WTC11 (cell line): Measurements from ENCODE around the gene SPINK6. TPM values are rescaled to one million over a fixed set of nuclear protein-coding genes. Genes with fewer than 3 reads are reported as not detected.

Source experiments
- ATAC-seq: fragments of 200-7000 bp; cut with Tn5 transposase; 2 replicates; pipeline ENCODE4 v1.10.0; 2021; ENCODE audit warnings: mild to moderate bottlenecking, moderate library complexity
- Bru-seq: library from RNA; stranded (reverse); fragments of 400-500 nt; gene quantifications from one replicate; lab custom pipeline; 2021; lab: Mats Ljungman, UMichigan
- CTCF ChIA-PET: fragments of 300-600 bp; sonication (Branson Sonifier 250); formaldehyde crosslinking; loops from one replicate; lab custom pipeline; 2021; ENCODE audit warnings: antibody characterized with exemption; lab: Charles Lee
- POLR2A ChIA-PET: fragments of 350-600 bp; sonication (Branson Sonifier 250); formaldehyde crosslinking; loops from one replicate; lab custom pipeline; 2021; ENCODE audit warnings: antibody characterized with exemption; lab: Charles Lee
- DNase-seq: peaks from one replicate; pipeline ENCODE4 v3.0.0; 2021; ENCODE audit warnings: low spot score
- H3K27ac Mint-ChIP-seq: 2 replicates; pipeline ENCODE4 v1.8.0; 2021; ENCODE audit warnings: mixed read lengths
- H3K27me3 Mint-ChIP-seq: 2 replicates; pipeline ENCODE4 v1.8.0; 2021; ENCODE audit warnings: low read depth, mild to moderate bottlenecking, moderate library complexity, mixed read lengths
- H3K36me3 Mint-ChIP-seq: 2 replicates; pipeline ENCODE4 v1.8.0; 2021; ENCODE audit warnings: mixed read lengths
- H3K4me1 Mint-ChIP-seq: 2 replicates; pipeline ENCODE4 v1.8.0; 2022; ENCODE audit warnings: mixed read lengths
- H3K4me3 Mint-ChIP-seq: 2 replicates; pipeline ENCODE4 v1.8.0; 2021; ENCODE audit warnings: mild to moderate bottlenecking, moderate library complexity, mixed read lengths
- H3K9me3 Mint-ChIP-seq: 2 replicates; pipeline ENCODE4 v1.8.0; 2021; ENCODE audit warnings: mixed read lengths
- AFF4 ChIP-seq: sonication (generic); formaldehyde crosslinking; IDR thresholded peaks from 2 replicates; pipeline ENCODE4 v1.8.1; 2023; ENCODE audit warnings: mild to moderate bottlenecking, missing genetic modification reagents, borderline replicate concordance
- CREB1 ChIP-seq: sonication (generic); formaldehyde crosslinking; IDR thresholded peaks from 2 replicates; pipeline ENCODE4 v1.8.0; 2023; ENCODE audit warnings: mild to moderate bottlenecking, missing genetic modification reagents
- CREM ChIP-seq: sonication (generic); formaldehyde crosslinking; IDR thresholded peaks from 2 replicates; pipeline ENCODE4 v1.8.1; 2022; ENCODE audit warnings: mild to moderate bottlenecking, missing genetic modification reagents, moderate library complexity
- ELF4 ChIP-seq: sonication (generic); formaldehyde crosslinking; IDR thresholded peaks from 2 replicates; pipeline ENCODE4 v1.8.1; 2022; ENCODE audit warnings: low read depth, mild to moderate bottlenecking, moderate library complexity, missing genetic modification reagents
- ESRRA ChIP-seq: sonication (generic); formaldehyde crosslinking; IDR thresholded peaks from 2 replicates; pipeline ENCODE4 v1.8.1; 2022; ENCODE audit warnings: mild to moderate bottlenecking, missing genetic modification reagents, borderline replicate concordance
- ETV6 ChIP-seq: sonication (generic); formaldehyde crosslinking; IDR thresholded peaks from 2 replicates; pipeline ENCODE4 v1.8.1; 2022; ENCODE audit warnings: mild to moderate bottlenecking, missing genetic modification reagents
- FOXP1 ChIP-seq: sonication (generic); formaldehyde crosslinking; IDR thresholded peaks from 2 replicates; pipeline ENCODE4 v1.8.0; 2022; ENCODE audit warnings: missing genetic modification reagents, mild to moderate bottlenecking, moderate library complexity, borderline replicate concordance
- GRHL2 ChIP-seq: fragments of 250-450 bp; sonication (Bioruptor Pico); IDR thresholded peaks from 2 replicates; pipeline ENCODE4 v1.8.0; 2022; ENCODE audit warnings: mild to moderate bottlenecking, moderate library complexity; ENCODE audit not compliant: insufficient replicate concordance, severe bottlenecking
- HMGA2 ChIP-seq: fragments of 250-450 bp; sonication (Bioruptor Pico); IDR thresholded peaks from 2 replicates; pipeline ENCODE4 v1.4.0; 2021; ENCODE audit warnings: mild to moderate bottlenecking, moderate library complexity
- MLX ChIP-seq: sonication (generic); formaldehyde crosslinking; IDR thresholded peaks from 2 replicates; pipeline ENCODE4 v1.8.1; 2023; ENCODE audit warnings: mild to moderate bottlenecking, missing genetic modification reagents, moderate library complexity
- NFATC4 ChIP-seq: fragments of 250-450 bp; sonication (Bioruptor Pico); IDR thresholded peaks from 2 replicates; pipeline ENCODE4 v1.9.0; 2021; ENCODE audit warnings: mild to moderate bottlenecking
- OVOL2 ChIP-seq: fragments of 250-450 bp; sonication (Bioruptor Pico); IDR thresholded peaks from 2 replicates; pipeline ENCODE4 v1.9.0; 2021; ENCODE audit warnings: mild to moderate bottlenecking, borderline replicate concordance
- TEAD1 ChIP-seq: sonication (generic); formaldehyde crosslinking; IDR thresholded peaks from 2 replicates; pipeline ENCODE4 v1.8.0; 2022; ENCODE audit warnings: mild to moderate bottlenecking, missing genetic modification reagents
- TEAD4 ChIP-seq: sonication (generic); formaldehyde crosslinking; IDR thresholded peaks from 2 replicates; pipeline ENCODE4 v1.8.0; 2022; ENCODE audit warnings: mild to moderate bottlenecking, missing genetic modification reagents
- ZBTB21 ChIP-seq: sonication (generic); formaldehyde crosslinking; IDR thresholded peaks from 2 replicates; pipeline ENCODE4 v1.8.1; 2023; ENCODE audit warnings: mild to moderate bottlenecking, missing genetic modification reagents, borderline replicate concordance
- ZNF121 ChIP-seq: sonication (generic); formaldehyde crosslinking; IDR thresholded peaks from 2 replicates; pipeline ENCODE4 v1.8.0; 2023; ENCODE audit warnings: missing genetic modification reagents
- ZNF317 ChIP-seq: sonication (generic); formaldehyde crosslinking; IDR thresholded peaks from 2 replicates; pipeline ENCODE4 v1.8.1; 2023; ENCODE audit warnings: low read depth, mild to moderate bottlenecking, moderate library complexity, missing genetic modification reagents, borderline replicate concordance
- ZNF416 ChIP-seq: fragments of 250-450 bp; sonication (Bioruptor Pico); IDR thresholded peaks from 2 replicates; pipeline ENCODE4 v1.9.0; 2021; ENCODE audit warnings: mild to moderate bottlenecking, inconsistent platforms
- ZNF532 ChIP-seq: fragments of 250-450 bp; sonication (Bioruptor Pico); IDR thresholded peaks from 2 replicates; pipeline ENCODE4 v1.9.0; 2021; ENCODE audit warnings: mild to moderate bottlenecking, borderline replicate concordance
- long read RNA-seq, 3 experiments: library from RNA in 1 of 3; library from capped mRNA in 1 of 3; library from polyadenylated mRNA in 1 of 3; unstranded in 2 of 3; stranded (forward) in 1 of 3; transcript quantifications; one replicate each; pipeline ENCODE4 v2.0.0, GENCODE V29; 2021
- total RNA-seq: library from RNA; stranded (reverse); gene quantifications from 3 replicates; pipeline ENCODE4 v1.2.3, GENCODE V29; 2021
- TF ChIP-seq, protein P1 (sequence below): sonication (generic); formaldehyde crosslinking; IDR thresholded peaks from 2 replicates; pipeline ENCODE4 v1.8.1; 2022; ENCODE audit warnings: mild to moderate bottlenecking, missing genetic modification reagents, moderate library complexity, borderline replicate concordance
- TF ChIP-seq, protein P2 (sequence below): sonication (generic); formaldehyde crosslinking; IDR thresholded peaks from 2 replicates; pipeline ENCODE4 v1.8.1; 2022; ENCODE audit warnings: low read depth, mild to moderate bottlenecking, moderate library complexity, missing genetic modification reagents, borderline replicate concordance

Gene SPINK6
- total RNA-seq (not detected in 3 replicates), Bru-seq, nascent RNA (not detected)
- long read RNA-seq, experiment 1: 0 reads
- long read RNA-seq, experiment 2: 0 reads
- long read RNA-seq, experiment 3: 0 reads

GRCh38 chr5:148202531-148203203 is at the start of gene SPINK6:
SPINK6 (plus strand) TSS chr5:148203042; CDS start chr5:148203097, 55 bp downstream.
- no peak for ATAC-seq
- H3K4me3 Mint-ChIP-seq: no peak within 1 kb of the TSS
- ChIA-PET POLR2A (no interaction called here), CTCF (no interaction called here)
- peaks cover 6% of the 10 kb centered on the region for H3K4me1 Mint-ChIP-seq
- H3K27me3 Mint-ChIP-seq: no peaks in the 10 kb centered on the region
- TF ChIP-seq ETV6 (no peak), OVOL2 (CRISPR knock-in tag) (no peak), CREM (no peak), TEAD4 (no peak), HMGA2 (CRISPR knock-in tag) (no peak), ZNF532 (CRISPR knock-in tag) (no peak), ZNF121 (CRISPR knock-in tag) (no peak), ESRRA (CRISPR knock-in tag) (no peak), NFATC4 (CRISPR knock-in tag) (no peak)
- TF ChIP-seq, protein P1, sequence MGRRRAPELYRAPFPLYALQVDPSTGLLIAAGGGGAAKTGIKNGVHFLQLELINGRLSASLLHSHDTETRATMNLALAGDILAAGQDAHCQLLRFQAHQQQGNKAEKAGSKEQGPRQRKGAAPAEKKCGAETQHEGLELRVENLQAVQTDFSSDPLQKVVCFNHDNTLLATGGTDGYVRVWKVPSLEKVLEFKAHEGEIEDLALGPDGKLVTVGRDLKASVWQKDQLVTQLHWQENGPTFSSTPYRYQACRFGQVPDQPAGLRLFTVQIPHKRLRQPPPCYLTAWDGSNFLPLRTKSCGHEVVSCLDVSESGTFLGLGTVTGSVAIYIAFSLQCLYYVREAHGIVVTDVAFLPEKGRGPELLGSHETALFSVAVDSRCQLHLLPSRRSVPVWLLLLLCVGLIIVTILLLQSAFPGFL (CRISPR knock-in tag): no peak
- no peaks in the 10 kb centered on the region for H3K9me3 Mint-ChIP-seq
- H3K36me3 Mint-ChIP-seq: no peaks in the 10 kb centered on the region
- H3K27ac Mint-ChIP-seq: no peak within 1 kb of the TSS
- DNase-seq: no peak

- peaks cover 27% of the 10 kb centered on the region for H3K9me3 Mint-ChIP-seq
- DNase-seq: no peak
- ChIA-PET POLR2A (no interaction called here), CTCF (no interaction called here)
- H3K36me3 Mint-ChIP-seq: peaks cover 10% of the 10 kb centered on the region; the same call in 1 of the 2 replicates
- no peak overlapping the region for H3K4me3 Mint-ChIP-seq
- ATAC-seq: no peak
- H3K4me1 Mint-ChIP-seq: no peaks in the 10 kb centered on the region
- H3K27me3 Mint-ChIP-seq: no peaks in the 10 kb centered on the region
- H3K27ac Mint-ChIP-seq: no peak overlapping the region
- TF ChIP-seq CREB1 (CRISPR knock-in tag) (no peak), ZNF317 (CRISPR knock-in tag) (no peak), ZNF416 (CRISPR knock-in tag) (no peak), AFF4 (no peak), MLX (no peak), GRHL2 (CRISPR knock-in tag) (no peak), FOXP1 (CRISPR knock-in tag) (no peak), ELF4 (CRISPR knock-in tag) (no peak), TEAD1 (no peak), ZBTB21 (CRISPR knock-in tag) (no peak)
- TF ChIP-seq, protein P2, sequence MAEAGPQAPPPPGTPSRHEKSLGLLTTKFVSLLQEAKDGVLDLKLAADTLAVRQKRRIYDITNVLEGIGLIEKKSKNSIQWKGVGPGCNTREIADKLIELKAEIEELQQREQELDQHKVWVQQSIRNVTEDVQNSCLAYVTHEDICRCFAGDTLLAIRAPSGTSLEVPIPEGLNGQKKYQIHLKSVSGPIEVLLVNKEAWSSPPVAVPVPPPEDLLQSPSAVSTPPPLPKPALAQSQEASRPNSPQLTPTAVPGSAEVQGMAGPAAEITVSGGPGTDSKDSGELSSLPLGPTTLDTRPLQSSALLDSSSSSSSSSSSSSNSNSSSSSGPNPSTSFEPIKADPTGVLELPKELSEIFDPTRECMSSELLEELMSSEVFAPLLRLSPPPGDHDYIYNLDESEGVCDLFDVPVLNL (CRISPR knock-in tag): no peak
Observed at GRCh38 chr5:148156609-148157008, 46.2 kb upstream of the SPINK6 start.
